HUES64 (cell line): ENCODE data around the gene LASP1NB.

Experiments
- H3K27ac ChIP-seq: 2 replicates; pipeline ENCODE4 v1.7.0; 2013; ENCODE audit warnings: low read depth, low read length, inconsistent platforms
- H3K27me3 ChIP-seq: 2 replicates; pipeline ENCODE4 v1.6.1; 2013; ENCODE audit warnings: mild to moderate bottlenecking, low read length; ENCODE audit not compliant: insufficient read depth
- H3K36me3 ChIP-seq: 2 replicates; pipeline ENCODE4 v1.6.1; 2013; ENCODE audit warnings: mild to moderate bottlenecking, low read length; ENCODE audit not compliant: insufficient read depth
- H3K4me1 ChIP-seq: 2 replicates; pipeline ENCODE4 v1.6.1; 2013; ENCODE audit warnings: mild to moderate bottlenecking, low read length, moderate library complexity; ENCODE audit not compliant: insufficient read depth
- H3K4me3 ChIP-seq: 2 replicates; pipeline ENCODE4 v1.5.1; 2013; ENCODE audit warnings: mild to moderate bottlenecking, low read length, moderate library complexity
- H3K9ac ChIP-seq: 2 replicates; pipeline ENCODE4 v1.6.1; 2013; ENCODE audit warnings: mild to moderate bottlenecking, low read depth, low read length
- H3K9me3 ChIP-seq: 2 replicates; pipeline ENCODE4 v1.6.1; 2013; ENCODE audit warnings: low read depth, low read length; ENCODE audit not compliant: insufficient read depth
- whole genome bisulfite sequencing: fragments of 150-250, 120-280 bp; methylation state at CpG from one replicate; pipeline ENCODE4 v1.1.7; 2013; ENCODE audit warnings: missing lambda C conversion rate; 5-methylcytosine and 5-hydroxymethylcytosine counted together

Gene LASP1NB

GRCh38 chr17:38888842-38889241, 36.6 kb upstream of the LASP1NB start:
- Histone ChIP-seq H3K9ac (no peak overlapping the region), H3K4me3 (no peak overlapping the region), H3K9me3 (no peaks in the 10 kb centered on the region), H3K27me3 (no peaks in the 10 kb centered on the region), H3K27ac (no peak overlapping the region), H3K4me1 (peaks cover 20% of the 10 kb centered on the region), H3K36me3 (peaks cover 43% of the 10 kb centered on the region)
- 96% methylated on average over 9 of the region's 9 CpGs for WGBS

DNA sequence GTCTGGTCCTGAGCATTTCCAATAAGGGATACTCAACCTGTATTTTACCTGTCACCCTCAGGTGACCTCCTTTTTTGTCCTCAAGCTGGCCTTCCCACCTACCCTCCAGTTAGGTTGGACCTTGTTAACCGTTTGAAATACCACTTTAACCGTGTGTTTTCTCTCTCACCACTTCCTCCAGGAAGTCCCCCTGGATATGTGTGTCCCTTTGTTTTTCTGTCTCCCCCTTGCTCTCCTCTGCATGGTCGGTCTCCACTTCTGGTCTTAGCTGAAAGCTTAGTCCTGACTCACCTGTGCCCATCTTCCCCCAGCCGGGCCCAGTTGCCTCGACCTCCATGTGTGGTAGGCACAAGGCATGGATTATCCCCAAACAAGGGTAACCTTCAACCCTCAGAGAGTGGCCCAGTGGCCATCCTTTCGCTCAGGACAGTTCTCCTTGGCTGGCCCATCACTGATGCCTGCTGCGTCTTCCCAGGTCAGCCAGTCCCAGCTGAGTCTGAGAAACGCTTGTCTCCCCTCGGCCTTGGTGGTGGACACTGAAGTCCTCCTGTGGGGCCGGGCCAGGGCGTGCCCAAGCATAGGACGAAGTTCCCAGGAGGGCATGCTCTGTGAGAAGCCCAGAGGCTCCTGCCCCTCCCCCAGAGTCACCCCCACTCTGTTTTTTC, 35.5 kb upstream of the LASP1NB start:
- no peak overlapping the region for H3K27ac ChIP-seq

GRCh38 chr17:38890410-38890746, 35.0 kb upstream of the LASP1NB start:
- 88% methylated on average over 6 of the region's 8 CpGs for WGBS
- no peak overlapping the region for H3K27ac ChIP-seq
- no peak overlapping the region for H3K4me3 ChIP-seq
- no peak overlapping the region for H3K9ac ChIP-seq
- no peaks in the 10 kb centered on the region for H3K27me3 ChIP-seq
- peaks cover 45% of the 10 kb centered on the region for H3K36me3 ChIP-seq
- peaks cover 5% of the 10 kb centered on the region for H3K4me1 ChIP-seq
- H3K9me3 ChIP-seq, result no peaks in the 10 kb centered on the region

More for the DNA sequence above, 35.5 kb upstream of the LASP1NB start:
- 95% methylated on average over 12 of the region's 12 CpGs for whole genome bisulfite sequencing
- Histone ChIP-seq H3K36me3 (peaks cover 44% of the 10 kb centered on the region), H3K4me3 (no peak overlapping the region), H3K9ac (no peak overlapping the region), H3K27me3 (no peaks in the 10 kb centered on the region), H3K9me3 (no peaks in the 10 kb centered on the region), H3K4me1 (peaks cover 10% of the 10 kb centered on the region)

GRCh38 chr17:38891441-38891840, 34.0 kb upstream of the LASP1NB start:
- 94% methylated on average over 8 of the region's 8 CpGs for WGBS
- H3K4me3 ChIP-seq, result no peak overlapping the region
- H3K27me3 ChIP-seq, result no peaks in the 10 kb centered on the region
- H3K9me3 ChIP-seq, result no peaks in the 10 kb centered on the region
- H3K4me1 ChIP-seq, result no peaks in the 10 kb centered on the region; the same call in 1 of the 2 replicates
- no peak overlapping the region for H3K9ac ChIP-seq
- H3K27ac ChIP-seq, result no peak overlapping the region
- H3K36me3 ChIP-seq, result peaks cover 45% of the 10 kb centered on the region

DNA sequence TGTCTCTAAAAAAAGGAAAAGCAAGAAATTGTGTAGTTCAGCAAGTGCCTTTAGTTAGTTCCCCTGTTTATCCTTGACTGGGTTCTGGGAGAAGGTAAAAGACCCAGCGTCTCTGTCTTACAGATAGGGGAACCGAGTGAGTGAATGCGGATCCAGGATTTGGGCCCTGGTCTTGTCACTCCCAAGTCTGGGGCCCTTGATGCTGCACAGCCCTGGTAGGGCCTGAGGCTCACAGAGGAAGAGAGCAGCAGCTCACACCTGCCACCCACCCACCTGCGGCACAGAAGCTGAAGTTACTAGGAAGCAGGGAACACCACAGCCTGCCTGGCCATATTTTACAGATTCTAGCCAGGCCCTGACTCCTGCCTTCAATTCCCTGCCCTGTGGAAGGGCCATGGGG, 33.3 kb upstream of the LASP1NB start:
- Histone ChIP-seq H3K27ac (no peak overlapping the region), H3K9me3 (no peaks in the 10 kb centered on the region), H3K36me3 (peaks cover 46% of the 10 kb centered on the region), H3K27me3 (no peaks in the 10 kb centered on the region), H3K4me3 (no peak overlapping the region), H3K9ac (no peak overlapping the region), H3K4me1 (no peaks in the 10 kb centered on the region; the same call in 1 of the 2 replicates)
- WGBS, result 93% methylated on average over 4 of the region's 4 CpGs

DNA sequence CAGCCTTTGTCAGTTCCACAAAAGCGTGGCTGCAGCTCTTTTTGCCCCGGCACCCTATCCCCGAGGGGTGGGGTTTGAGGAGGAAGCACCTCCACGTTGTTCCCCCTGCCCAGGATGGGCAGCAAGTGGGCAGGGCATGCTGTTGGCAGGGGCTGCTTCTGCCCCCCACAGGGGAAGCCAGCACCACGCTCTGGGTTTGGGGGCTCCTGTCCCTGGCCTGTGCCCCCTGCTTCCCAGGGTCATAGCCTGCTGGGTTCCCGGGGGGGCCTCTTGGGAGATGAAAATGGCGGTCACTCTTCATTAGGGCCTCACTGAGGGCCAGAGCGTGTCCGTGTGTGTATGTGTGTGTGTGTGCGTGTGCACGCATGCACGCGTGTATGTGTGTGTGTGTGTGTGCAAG, 32.8 kb upstream of the LASP1NB start:
- peaks cover 50% of the 10 kb centered on the region for H3K36me3 ChIP-seq
- H3K27me3 ChIP-seq, result no peaks in the 10 kb centered on the region
- WGBS, result 92% methylated on average over 13 of the region's 13 CpGs

GRCh38 chr17:38893113-38893512, 32.3 kb upstream of the LASP1NB start:
- H3K27me3 ChIP-seq, result no peaks in the 10 kb centered on the region
- peaks cover 54% of the 10 kb centered on the region for H3K36me3 ChIP-seq
- H3K27ac ChIP-seq, result no peak overlapping the region
- H3K4me1 ChIP-seq, result no peaks in the 10 kb centered on the region; the same call in 1 of the 2 replicates
- 84% methylated on average over 5 of the region's 5 CpGs for WGBS
- H3K4me3 ChIP-seq, result no peak overlapping the region
- no peaks in the 10 kb centered on the region for H3K9me3 ChIP-seq
- H3K9ac ChIP-seq, result no peak overlapping the region

More for the DNA sequence above, 32.8 kb upstream of the LASP1NB start:
- Histone ChIP-seq H3K4me3 (no peak overlapping the region), H3K9me3 (no peaks in the 10 kb centered on the region), H3K4me1 (no peaks in the 10 kb centered on the region; the same call in 1 of the 2 replicates), H3K27ac (no peak overlapping the region), H3K9ac (no peak overlapping the region)

- no peak overlapping the region for H3K9ac ChIP-seq
- H3K9me3 ChIP-seq, result no peaks in the 10 kb centered on the region
- H3K4me1 ChIP-seq, result no peaks in the 10 kb centered on the region; the same call in 1 of the 2 replicates
- WGBS, result 80% methylated on average over 6 of the region's 6 CpGs
- no peak overlapping the region for H3K4me3 ChIP-seq
- H3K27ac ChIP-seq, result no peak overlapping the region
- H3K36me3 ChIP-seq, result peaks cover 56% of the 10 kb centered on the region
- H3K27me3 ChIP-seq, result no peaks in the 10 kb centered on the region
Observed at GRCh38 chr17:38893607-38894006, 31.8 kb upstream of the LASP1NB start.

DNA sequence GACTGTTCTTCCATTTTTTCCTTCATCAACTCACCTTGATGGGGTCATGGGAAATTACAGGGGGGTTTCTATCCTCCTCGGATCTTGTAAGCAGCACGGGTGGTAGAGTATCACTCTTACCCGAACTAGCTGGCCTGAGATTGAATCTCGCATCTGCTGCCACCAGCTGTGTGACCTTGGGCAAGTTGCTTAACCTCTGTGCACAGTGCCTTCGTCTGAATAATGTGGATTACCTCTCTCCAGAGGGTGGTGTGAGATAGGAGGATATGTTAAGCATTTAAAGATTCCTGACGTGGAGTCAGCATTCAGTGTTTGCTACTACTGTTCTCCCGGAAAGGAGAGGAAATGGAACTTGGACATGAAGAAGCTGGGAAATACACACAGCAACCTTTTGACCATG, 31.1 kb upstream of the LASP1NB start:
- 72% methylated on average over 7 of the region's 7 CpGs for WGBS
- H3K27me3 ChIP-seq, result no peaks in the 10 kb centered on the region
- no peak overlapping the region for H3K27ac ChIP-seq
- H3K9me3 ChIP-seq, result no peaks in the 10 kb centered on the region
- H3K4me1 ChIP-seq, result no peaks in the 10 kb centered on the region; the same call in 1 of the 2 replicates
- H3K4me3 ChIP-seq, result no peak overlapping the region
- H3K36me3 ChIP-seq, result peaks cover 57% of the 10 kb centered on the region
- no peak overlapping the region for H3K9ac ChIP-seq

DNA sequence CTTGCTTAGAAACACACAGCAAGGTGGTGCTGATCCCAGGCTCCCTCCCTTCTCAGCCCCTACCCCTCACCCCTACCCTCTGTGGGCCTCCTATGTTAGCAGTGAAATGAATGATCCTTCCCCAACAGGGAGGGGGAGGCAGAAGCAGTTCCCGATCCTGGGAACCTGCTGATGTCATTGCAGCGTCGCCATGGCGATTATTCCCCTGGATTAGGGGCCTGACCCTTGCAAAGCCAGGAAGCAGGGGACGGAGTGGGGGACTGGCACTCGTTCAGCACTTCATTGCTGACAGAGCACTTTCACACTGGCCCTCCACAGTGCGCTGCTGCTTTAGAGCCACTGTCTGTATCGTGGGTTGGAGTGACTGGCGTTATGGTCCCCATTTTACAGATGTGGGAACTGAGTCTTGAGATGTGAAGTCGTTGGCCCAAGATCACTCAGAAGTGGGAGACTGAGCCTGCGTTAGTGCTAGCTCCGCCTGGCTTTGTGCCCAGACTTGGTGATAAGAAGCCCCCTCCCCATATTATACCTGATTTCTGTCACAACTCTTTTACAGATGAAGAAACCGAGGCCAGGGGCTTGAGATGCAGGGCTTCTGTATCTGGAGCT, 29.0 kb upstream of the LASP1NB start:
- no peaks in the 10 kb centered on the region for H3K27me3 ChIP-seq
- H3K9me3 ChIP-seq, result no peaks in the 10 kb centered on the region
- 83% methylated on average over 13 of the region's 13 CpGs for WGBS
- peaks cover 44% of the 10 kb centered on the region for H3K36me3 ChIP-seq
- no peak overlapping the region for H3K4me3 ChIP-seq
- H3K4me1 ChIP-seq, result peaks cover 4% of the 10 kb centered on the region; the same call in 1 of the 2 replicates
- H3K9ac ChIP-seq, result no peak overlapping the region
- peak overlapping the region; percentile 30; the same call in 1 of the 2 replicates for H3K27ac ChIP-seq

DNA sequence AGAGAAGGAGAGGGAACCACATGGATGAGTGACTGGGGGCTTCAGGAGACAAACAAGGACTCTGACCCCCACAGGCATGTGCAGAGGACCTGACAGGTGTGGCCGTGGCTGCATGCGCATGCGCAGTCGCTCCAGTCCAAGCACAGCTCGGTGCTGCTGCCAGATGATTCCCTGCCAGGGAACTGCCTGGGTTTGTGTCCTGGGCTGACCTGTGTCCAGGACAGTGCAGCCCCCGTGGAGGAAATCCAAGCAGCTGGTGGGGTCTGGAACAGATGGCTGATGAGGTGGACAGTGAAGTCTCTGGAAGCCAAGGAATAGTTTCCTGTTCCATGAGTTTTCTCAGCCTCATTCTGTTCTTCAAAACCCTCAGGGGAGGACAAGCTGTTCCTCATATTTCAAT, 28.2 kb upstream of the LASP1NB start:
- H3K9me3 ChIP-seq, result no peaks in the 10 kb centered on the region
- no peak overlapping the region for H3K4me3 ChIP-seq
- peaks cover 4% of the 10 kb centered on the region; the same call in 1 of the 2 replicates for H3K4me1 ChIP-seq
- H3K27me3 ChIP-seq, result no peaks in the 10 kb centered on the region
- no peak overlapping the region for H3K9ac ChIP-seq
- 0 out of 2 replicates have a peak overlapping the region, but pooled peaks have one; percentile 29 for H3K27ac ChIP-seq
- peaks cover 36% of the 10 kb centered on the region for H3K36me3 ChIP-seq
- 93% methylated on average over 6 of the region's 6 CpGs for WGBS
